H1 (cell line): ENCODE measurements around the gene SMAD6. TPM values are rescaled to one million over a fixed set of nuclear protein-coding genes. Genes with fewer than 3 reads are reported as not detected.

ENCODE experiments used
- CTCF ChIA-PET: fragments of 300-600 bp; sonication (Branson Sonifier 250); formaldehyde crosslinking; loops from one replicate; lab custom pipeline; 2021; ENCODE audit not compliant: partially characterized antibody; lab: Charles Lee
- POLR2A ChIA-PET: fragments of 300-600 bp; sonication (Branson Sonifier 250); formaldehyde crosslinking; loops from one replicate; lab custom pipeline; 2021; ENCODE audit warnings: inconsistent platforms; ENCODE audit not compliant: partially characterized antibody; lab: Charles Lee
- DNase-seq, 2 experiments: peaks; one replicate each; pipeline versions ENCODE4 v3.0.0 to v3.0.0-alpha.2; 2010 to 2022; ENCODE audit warnings: low spot score in 2 of 2, low read depth in 1 of 2, mixed read lengths in 1 of 2
- FAIRE-seq: peaks from 2 replicates; lab custom pipeline; 2011; peaks lifted over from hg19 to GRCh38; lab: Jason Lieb, UNC
- H2AFZ ChIP-seq: 2 replicates; pipeline ENCODE4 v1.8.1; 2012; ENCODE audit warnings: low read length, inconsistent platforms
- H2AK5ac ChIP-seq: 2 replicates; pipeline ENCODE4 v1.6.1; 2013; ENCODE audit warnings: low read depth, low read length
- H2BK120ac ChIP-seq: replicated peaks from 2 replicates; pipeline ENCODE3; 2013; ENCODE audit warnings: low read depth, low read length, inconsistent platforms
- H2BK12ac ChIP-seq: 2 replicates; pipeline ENCODE4 v1.6.1; 2013; ENCODE audit warnings: low read depth, low read length
- H2BK15ac ChIP-seq: 2 replicates; pipeline ENCODE4 v1.6.1; 2013; ENCODE audit warnings: low read length
- H2BK20ac ChIP-seq: 2 replicates; pipeline ENCODE4 v1.6.1; 2013; ENCODE audit warnings: low read length
- H2BK5ac ChIP-seq: 2 replicates; pipeline ENCODE4 v1.6.1; 2013; ENCODE audit warnings: low read depth, low read length
- H3K14ac ChIP-seq: 2 replicates; pipeline ENCODE4 v1.6.1; 2013; ENCODE audit warnings: inconsistent platforms; ENCODE audit not compliant: insufficient read length
- H3K18ac ChIP-seq: 2 replicates; pipeline ENCODE4 v1.6.1; 2013; ENCODE audit warnings: low read length; ENCODE audit errors: extremely low read depth
- H3K23ac ChIP-seq: 2 replicates; pipeline ENCODE4 v1.6.1; 2013; ENCODE audit warnings: inconsistent platforms; ENCODE audit not compliant: insufficient read length
- H3K23me2 ChIP-seq: 2 replicates; pipeline ENCODE4 v1.6.1; 2013; ENCODE audit warnings: low read depth, low read length
- H3K27ac ChIP-seq: 2 replicates; pipeline ENCODE4 v1.6.1; 2011; ENCODE audit warnings: low read depth, low read length, inconsistent platforms
- H3K27me3 ChIP-seq, 4 experiments: replicated peaks in 1 of 4; 1 replicate in 1 of 4; 2 replicates in 3 of 4; pipeline versions ENCODE4 v1.6.1 to v1.8.1; 2011 to 2013; ENCODE audit warnings: low read length in 3 of 4, mild to moderate bottlenecking in 3 of 4, inconsistent platforms in 2 of 4, mixed read lengths in 2 of 4, moderate library complexity in 1 of 4; ENCODE audit not compliant: control insufficient read depth in 3 of 4, insufficient read depth in 3 of 4; ENCODE audit errors: extremely low read depth in 1 of 4
- H3K36me3 ChIP-seq, 4 experiments: 2 replicates each; pipeline versions ENCODE4 v1.6.1 to v1.8.1; 2011 to 2013; ENCODE audit warnings: mild to moderate bottlenecking in 4 of 4, low read length in 3 of 4, moderate library complexity in 2 of 4, control low read depth in 1 of 4, inconsistent platforms in 1 of 4; ENCODE audit not compliant: insufficient read depth in 4 of 4, control insufficient read depth in 2 of 4
- H3K4ac ChIP-seq: replicated peaks from 2 replicates; pipeline ENCODE3; 2013; ENCODE audit warnings: low read length, low read depth, mixed read lengths, inconsistent platforms; ENCODE audit not compliant: insufficient read length
- H3K4me1 ChIP-seq, 4 experiments: replicated peaks in 1 of 4; 1 replicate in 1 of 4; 2 replicates in 3 of 4; pipeline versions ENCODE4 v1.6.1 to v1.8.1; 2011 to 2013; ENCODE audit warnings: low read length in 3 of 4, inconsistent platforms in 2 of 4, mixed read lengths in 1 of 4; ENCODE audit not compliant: insufficient read depth in 4 of 4, control insufficient read depth in 3 of 4
- H3K4me2 ChIP-seq, 2 experiments: 2 replicates each; pipeline versions ENCODE4 v1.6.1 to v1.8.1; 2011 to 2013; ENCODE audit warnings: low read depth in 2 of 2, low read length in 2 of 2, control low read depth in 1 of 2, inconsistent platforms in 1 of 2, mild to moderate bottlenecking in 1 of 2; ENCODE audit not compliant: insufficient read depth in 1 of 2
- H3K4me3 ChIP-seq, 4 experiments: fragments of 200-600, 300-600 bp in 1 of 4; sonication (generic), shearing (Covaris generic), sonication (Bioruptor Twin) in 1 of 4; 2 replicates each; pipeline versions ENCODE4 v1.5.1 to v1.8.1; 2011 to 2016; ENCODE audit warnings: low read length in 4 of 4, low read depth in 3 of 4, control low read depth in 2 of 4, inconsistent platforms in 2 of 4, mild to moderate bottlenecking in 2 of 4, mixed read lengths in 1 of 4, moderate library complexity in 1 of 4; ENCODE audit not compliant: insufficient read depth in 2 of 4; ENCODE audit errors: extremely low read depth in 1 of 4
- H3K56ac ChIP-seq: replicated peaks from 2 replicates; pipeline ENCODE3; 2013; ENCODE audit warnings: low read depth, mild to moderate bottlenecking, mixed read lengths, low read length, inconsistent platforms; ENCODE audit not compliant: insufficient read length
- H3K79me1 ChIP-seq: 2 replicates; pipeline ENCODE4 v1.6.1; 2013; ENCODE audit warnings: low read depth, low read length, control low read depth
- H3K79me2 ChIP-seq, 2 experiments: 2 replicates each; pipeline versions ENCODE4 v1.6.1 to v1.8.1; 2012 to 2013; ENCODE audit warnings: low read length in 2 of 2, mild to moderate bottlenecking in 2 of 2, inconsistent platforms in 1 of 2; ENCODE audit not compliant: insufficient read depth in 2 of 2, control insufficient read depth in 1 of 2
- H3K9ac ChIP-seq, 4 experiments: replicated peaks in 1 of 4; 1 replicate in 1 of 4; 2 replicates in 3 of 4; pipeline versions ENCODE4 v1.6.1 to v1.8.1; 2011 to 2013; ENCODE audit warnings: low read depth in 3 of 4, low read length in 3 of 4, control low read depth in 2 of 4, mild to moderate bottlenecking in 2 of 4, moderate library complexity in 2 of 4, inconsistent platforms in 1 of 4; ENCODE audit errors: extremely low read depth in 1 of 4
- H3K9me3 ChIP-seq, 2 experiments: 2 replicates each; pipeline versions ENCODE4 v1.6.1 to v1.8.1; 2012 to 2013; ENCODE audit warnings: mild to moderate bottlenecking in 2 of 2, moderate library complexity in 2 of 2, control low read depth in 1 of 2, inconsistent platforms in 1 of 2, low read depth in 1 of 2, low read length in 1 of 2, mixed read lengths in 1 of 2; ENCODE audit not compliant: insufficient read depth in 2 of 2
- H4K20me1 ChIP-seq, 2 experiments: replicated peaks in 1 of 2; 2 replicates each; pipeline versions ENCODE3 to v1.8.1; 2011 to 2013; ENCODE audit warnings: inconsistent platforms in 2 of 2, low read length in 2 of 2, mild to moderate bottlenecking in 1 of 2; ENCODE audit not compliant: insufficient read depth in 2 of 2, control insufficient read depth in 1 of 2
- H4K5ac ChIP-seq: 2 replicates; pipeline ENCODE4 v1.6.1; 2013; ENCODE audit warnings: low read length, low read depth, mixed read lengths, inconsistent platforms; ENCODE audit not compliant: insufficient read length
- H4K8ac ChIP-seq: 2 replicates; pipeline ENCODE4 v1.8.0; 2013; ENCODE audit warnings: mild to moderate bottlenecking, moderate library complexity, low read length, inconsistent platforms; ENCODE audit not compliant: insufficient read depth; ENCODE audit errors: extremely low read depth
- H4K91ac ChIP-seq: replicated peaks from 2 replicates; pipeline ENCODE3; 2013; ENCODE audit warnings: low read length, mixed read lengths, inconsistent platforms; ENCODE audit not compliant: insufficient read length
- CEBPB ChIP-seq: IDR thresholded peaks from 2 replicates; pipeline ENCODE4 v1.6.1; 2012; ENCODE audit warnings: low read depth, low read length
- CTBP2 ChIP-seq: IDR thresholded peaks from 2 replicates; pipeline ENCODE4 v1.7.0; 2011; ENCODE audit warnings: borderline replicate concordance, mild to moderate bottlenecking, moderate library complexity, mixed read lengths, low read length; ENCODE audit not compliant: insufficient read depth, insufficient read length
- HDAC2 ChIP-seq, 2 experiments: fragments of 300-600 bp in 1 of 2; sonication (generic) in 1 of 2; IDR thresholded peaks; 2 replicates each; pipeline ENCODE4 v1.6.1; 2011 to 2012; ENCODE audit warnings: low read depth in 2 of 2, low read length in 2 of 2, mild to moderate bottlenecking in 2 of 2, moderate library complexity in 2 of 2, borderline replicate concordance in 1 of 2, inconsistent platforms in 1 of 2
- SP1 ChIP-seq: IDR thresholded peaks from 2 replicates; pipeline ENCODE4 v1.6.1; 2011; ENCODE audit warnings: low read depth, low read length
- USF2 ChIP-seq: IDR thresholded peaks from 2 replicates; pipeline ENCODE4 v1.6.1; 2011; ENCODE audit warnings: low read length, improper control_type of control experiment
- WGBS, 2 experiments: shearing (Covaris generic) in 1 of 2; methylation state at CpG; one replicate each; pipeline versions ENCODE4 v1.1.6 to v1.1.7; 2013 to 2015; ENCODE audit warnings: low lambda C conversion rate in 2 of 2, mixed read lengths in 2 of 2, inconsistent platforms in 1 of 2, low coverage in 1 of 2, missing lambda C conversion rate in 1 of 2; ENCODE audit not compliant: insufficient replicate concordance in 2 of 2, insufficient coverage in 1 of 2, insufficient read length in 1 of 2; ENCODE audit errors: extremely low coverage in 1 of 2, missing lambda C conversion rate in 1 of 2; 5-methylcytosine and 5-hydroxymethylcytosine counted together
- polyA plus RNA-seq, 7 experiments: library from polyadenylated mRNA; depleted of rRNA in 3 of 7; stranded (reverse) in 5 of 7; unstranded in 2 of 7; fragments of >200 nt in 5 of 7; fragments of 200-250 nt in 2 of 7; gene quantifications; 1 replicate in 5 of 7; 2 replicates in 1 of 7; 4 replicates in 1 of 7; pipeline versions ENCODE4 v1.2.1 to v1.2.3, GENCODE V29; 2011 to 2013; ENCODE audit warnings: missing spikeins in 2 of 7, mixed read lengths in 2 of 7
- total RNA-seq: library from RNA; stranded (reverse); fragmentation: NEBNext Ultra II Directional; extraction: Animal tissue kit (Norgen Biotek cat#: 25700); gene quantifications from 2 replicates; pipeline ENCODE4 v1.2.1, GENCODE V29; 2021

SMAD6 gene
- total and polyA plus RNA-seq, 2 of the 8 experiments (the other 6 are each of a cell fraction or from before 2014, with no cell fraction given), result 1.8 to 7.0 TPM

DNA sequence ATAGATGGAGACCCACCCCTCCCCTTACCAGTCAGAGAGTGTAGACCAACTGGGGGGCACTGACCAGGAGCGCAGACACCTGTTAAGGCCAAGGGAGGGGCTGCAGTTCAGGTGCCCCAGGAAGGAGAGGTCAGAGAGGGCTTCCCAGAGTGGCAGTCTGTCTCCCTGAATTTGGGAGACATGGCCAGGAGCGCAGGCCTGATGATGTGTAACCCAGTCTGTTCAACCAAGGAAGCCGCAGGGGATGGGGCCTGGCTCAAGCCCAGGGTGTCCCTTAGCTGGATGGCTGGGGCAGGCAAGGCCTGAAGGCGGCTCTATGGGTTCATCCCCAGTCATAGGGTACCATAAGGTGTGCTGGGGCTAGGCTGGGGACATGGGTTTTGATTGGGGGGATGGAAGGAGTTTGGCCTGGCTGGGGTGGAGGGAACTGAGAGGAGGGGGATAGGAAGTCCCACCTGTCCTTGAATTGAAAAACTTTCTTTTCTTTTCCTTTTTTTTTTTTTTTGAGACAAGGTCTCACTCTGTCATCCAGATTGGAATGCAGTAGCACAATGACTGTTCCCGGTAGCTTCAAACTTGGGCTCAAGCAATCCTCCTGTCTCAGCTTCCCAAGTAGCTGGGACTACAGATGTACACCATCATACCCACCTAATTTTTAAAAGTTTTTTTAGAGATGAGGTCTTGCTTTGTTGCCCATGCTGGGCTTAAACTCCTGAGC lies 75.7 kb downstream of the SMAD6 start:
- no peak overlapping the region for H3K9ac ChIP-seq
- H4K8ac ChIP-seq, result no peak overlapping the region
- WGBS, 2 experiments, result 92% methylated on average over 3 of the region's 5 CpGs; no CpG with 5 or more reads in 1 of the 2 experiments
- TF ChIP-seq CTBP2, result no peak
- TF ChIP-seq SP1, result no peak
- no peak for TF ChIP-seq CEBPB
- TF ChIP-seq HDAC2 (IDR thresholded peaks at IDR 0.05; ENCODE audit: borderline replicate concordance in 1 of 2, low read depth in 2 of 2, low read length in 2 of 2), result no peak
- TF ChIP-seq USF2, result no peak
- TF ChIP-seq, all 59 proteins: peak for 0
- DNase-seq (no peak), FAIRE-seq (no peak)
- Histone ChIP-seq H3K4ac (no peak overlapping the region), H2BK20ac (no peak overlapping the region), H4K20me1 (peaks cover 0 to 2% of the 10 kb centered on the region in 2 experiments), H3K9me3 (no peaks in the 10 kb centered on the region), H3K4me3 (no peak overlapping the region), H3K36me3 (peaks cover 0 to 5% (median 0%) of the 10 kb centered on the region in 4 experiments; a peak in 1 of 8 replicates), H2AFZ (no peak overlapping the region), H3K79me1 (no peaks in the 10 kb centered on the region), H3K4me1 (peaks cover 11 to 22% (median 14%) of the 10 kb centered on the region in 4 experiments), H3K23me2 (no peaks in the 10 kb centered on the region), H2AK5ac (no peak overlapping the region), H3K79me2 (no peaks in the 10 kb centered on the region), H2BK120ac (no peak overlapping the region), H2BK15ac (no peak overlapping the region), H3K27ac (no peak overlapping the region), H3K27me3 (no peaks in the 10 kb centered on the region), H4K5ac (no peak overlapping the region), H3K14ac (no peak overlapping the region), H2BK12ac (no peak overlapping the region), H3K18ac (no peak overlapping the region), H4K91ac (no peak overlapping the region), H3K4me2 (no peak overlapping the region), H3K23ac (no peak overlapping the region), H2BK5ac (no peak overlapping the region; the same call in 1 of the 2 replicates), H3K56ac (no peak overlapping the region)
- ChIA-PET CTCF (interaction anchor here (0.6 to 13.5 kb wide), 18 partner anchors 11 to 1596 kb away, joined by 3 to 202 read pairs (median 4); no protein-coding TSS in a partner anchor), POLR2A (interaction anchor here (0.6 to 1.2 kb wide), 2 partner anchors 11 to 152 kb away, joined by 3 read pairs; no protein-coding TSS in a partner anchor)
